ENCODE results near the gene MAP2. TPM values are rescaled to one million over a fixed set of nuclear protein-coding genes. Genes with fewer than 3 reads are reported as not detected.

Gene MAP2
- total and polyA plus RNA-seq, 4 donors, result 0.70 to 4.2 (median 1.9) TPM

DNA sequence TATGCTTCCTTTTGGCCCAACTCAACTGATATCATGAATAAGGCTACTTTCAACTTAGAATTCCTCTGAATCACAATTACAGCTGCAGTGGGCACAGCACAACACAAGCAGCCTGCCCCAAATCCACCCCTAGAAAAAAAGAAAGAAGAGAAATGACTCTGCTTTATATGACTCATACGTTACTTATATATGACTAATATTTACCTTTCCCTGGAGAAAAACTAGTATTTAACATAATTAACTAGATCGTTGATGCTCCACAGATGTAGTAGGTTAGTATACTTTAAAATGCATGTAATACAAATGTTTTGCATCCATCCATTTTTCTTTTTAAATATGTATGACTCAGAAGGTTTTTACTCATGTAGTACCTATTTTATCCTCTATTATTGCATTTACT lies 214.5 kb downstream of the MAP2 start:
- Histone ChIP-seq H3K4me1 (ENCODE audit: control insufficient read depth in 4 of 4, insufficient read depth in 4 of 4, low read length in 3 of 4) (no peaks in the 10 kb centered on the region), H3K36me3 (ENCODE audit: control insufficient read depth in 4 of 4, insufficient read depth in 3 of 4, low read depth in 1 of 4, low read length in 3 of 4) (no peaks in the 10 kb centered on the region), H3K9me3 (ENCODE audit: control insufficient read depth in 4 of 4, low read length in 3 of 4) (no peaks in the 10 kb centered on the region), H3K4me3 (ENCODE audit: low read depth in 1 of 3, low read length in 3 of 3) (no peak overlapping the region), H3K27ac (ENCODE audit: low read depth in 1 of 2, low read length in 2 of 2) (no peak overlapping the region), H3K9ac (ENCODE audit: low read depth in 1 of 2, low read length in 2 of 2) (no peak overlapping the region), H3K27me3 (ENCODE audit: control insufficient read depth in 4 of 4, insufficient read depth in 4 of 4, low read length in 3 of 4) (no peaks in the 10 kb centered on the region)
- DNase-seq (ENCODE audit: low spot score), result no peak
- TF ChIP-seq, protein P1, sequence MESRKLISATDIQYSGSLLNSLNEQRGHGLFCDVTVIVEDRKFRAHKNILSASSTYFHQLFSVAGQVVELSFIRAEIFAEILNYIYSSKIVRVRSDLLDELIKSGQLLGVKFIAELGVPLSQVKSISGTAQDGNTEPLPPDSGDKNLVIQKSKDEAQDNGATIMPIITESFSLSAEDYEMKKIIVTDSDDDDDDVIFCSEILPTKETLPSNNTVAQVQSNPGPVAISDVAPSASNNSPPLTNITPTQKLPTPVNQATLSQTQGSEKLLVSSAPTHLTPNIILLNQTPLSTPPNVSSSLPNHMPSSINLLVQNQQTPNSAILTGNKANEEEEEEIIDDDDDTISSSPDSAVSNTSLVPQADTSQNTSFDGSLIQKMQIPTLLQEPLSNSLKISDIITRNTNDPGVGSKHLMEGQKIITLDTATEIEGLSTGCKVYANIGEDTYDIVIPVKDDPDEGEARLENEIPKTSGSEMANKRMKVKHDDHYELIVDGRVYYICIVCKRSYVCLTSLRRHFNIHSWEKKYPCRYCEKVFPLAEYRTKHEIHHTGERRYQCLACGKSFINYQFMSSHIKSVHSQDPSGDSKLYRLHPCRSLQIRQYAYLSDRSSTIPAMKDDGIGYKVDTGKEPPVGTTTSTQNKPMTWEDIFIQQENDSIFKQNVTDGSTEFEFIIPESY (IDR thresholded peaks at IDR 0.05), result no peak
- TF ChIP-seq, protein P2, sequence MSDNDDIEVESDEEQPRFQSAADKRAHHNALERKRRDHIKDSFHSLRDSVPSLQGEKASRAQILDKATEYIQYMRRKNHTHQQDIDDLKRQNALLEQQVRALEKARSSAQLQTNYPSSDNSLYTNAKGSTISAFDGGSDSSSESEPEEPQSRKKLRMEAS (IDR thresholded peaks at IDR 0.05), result no peak
- no peak for TF ChIP-seq TAF1 (conservative IDR thresholded peaks at IDR 0.05)
- WGBS, result 79% methylated on average over 2 of the region's 2 CpGs

DNA sequence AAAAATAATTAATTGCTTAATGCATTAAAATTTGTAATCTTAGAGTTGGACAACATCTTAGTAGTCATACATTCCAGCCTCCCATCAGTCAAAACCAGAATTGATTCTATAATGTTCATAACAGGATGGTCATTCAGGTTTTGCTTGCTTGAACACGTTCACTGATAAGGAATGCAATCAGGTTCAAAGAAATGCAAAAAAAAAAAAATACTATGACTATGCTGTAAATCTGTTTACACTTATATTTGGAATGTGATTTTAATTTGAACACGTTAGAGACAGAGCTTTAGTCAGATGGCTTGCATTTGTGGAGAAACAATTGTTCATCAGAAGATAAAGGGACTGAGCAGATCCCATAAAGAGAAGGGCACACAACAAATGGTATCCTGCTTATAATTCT lies 216.5 kb downstream of the MAP2 start:
- no peaks in the 10 kb centered on the region for H3K9me3 ChIP-seq (ENCODE audit: control insufficient read depth in 4 of 4, low read length in 3 of 4)
- H3K27me3 ChIP-seq (ENCODE audit: control insufficient read depth in 4 of 4, insufficient read depth in 4 of 4, low read length in 3 of 4), result peaks cover 0 to 3% (median 0%) of the 10 kb centered on the region in 4 donors
- no peak overlapping the region for H3K9ac ChIP-seq (ENCODE audit: low read depth in 1 of 2, low read length in 2 of 2)
- no peaks in the 10 kb centered on the region for H3K4me1 ChIP-seq (ENCODE audit: control insufficient read depth in 4 of 4, insufficient read depth in 4 of 4, low read length in 3 of 4)
- H3K36me3 ChIP-seq (ENCODE audit: control insufficient read depth in 4 of 4, insufficient read depth in 3 of 4, low read depth in 1 of 4, low read length in 3 of 4), result no peaks in the 10 kb centered on the region
- DNase-seq (ENCODE audit: low spot score), result no peak
- WGBS, result 57% methylated on average over 2 of the region's 2 CpGs
- no peak overlapping the region for H3K27ac ChIP-seq (ENCODE audit: low read depth in 1 of 2, low read length in 2 of 2)
- TF ChIP-seq HNF4A (conservative IDR thresholded peaks at IDR 0.05) (no peak), RXRA (IDR thresholded peaks at IDR 0.05) (no peak)
- TF ChIP-seq, protein P3, sequence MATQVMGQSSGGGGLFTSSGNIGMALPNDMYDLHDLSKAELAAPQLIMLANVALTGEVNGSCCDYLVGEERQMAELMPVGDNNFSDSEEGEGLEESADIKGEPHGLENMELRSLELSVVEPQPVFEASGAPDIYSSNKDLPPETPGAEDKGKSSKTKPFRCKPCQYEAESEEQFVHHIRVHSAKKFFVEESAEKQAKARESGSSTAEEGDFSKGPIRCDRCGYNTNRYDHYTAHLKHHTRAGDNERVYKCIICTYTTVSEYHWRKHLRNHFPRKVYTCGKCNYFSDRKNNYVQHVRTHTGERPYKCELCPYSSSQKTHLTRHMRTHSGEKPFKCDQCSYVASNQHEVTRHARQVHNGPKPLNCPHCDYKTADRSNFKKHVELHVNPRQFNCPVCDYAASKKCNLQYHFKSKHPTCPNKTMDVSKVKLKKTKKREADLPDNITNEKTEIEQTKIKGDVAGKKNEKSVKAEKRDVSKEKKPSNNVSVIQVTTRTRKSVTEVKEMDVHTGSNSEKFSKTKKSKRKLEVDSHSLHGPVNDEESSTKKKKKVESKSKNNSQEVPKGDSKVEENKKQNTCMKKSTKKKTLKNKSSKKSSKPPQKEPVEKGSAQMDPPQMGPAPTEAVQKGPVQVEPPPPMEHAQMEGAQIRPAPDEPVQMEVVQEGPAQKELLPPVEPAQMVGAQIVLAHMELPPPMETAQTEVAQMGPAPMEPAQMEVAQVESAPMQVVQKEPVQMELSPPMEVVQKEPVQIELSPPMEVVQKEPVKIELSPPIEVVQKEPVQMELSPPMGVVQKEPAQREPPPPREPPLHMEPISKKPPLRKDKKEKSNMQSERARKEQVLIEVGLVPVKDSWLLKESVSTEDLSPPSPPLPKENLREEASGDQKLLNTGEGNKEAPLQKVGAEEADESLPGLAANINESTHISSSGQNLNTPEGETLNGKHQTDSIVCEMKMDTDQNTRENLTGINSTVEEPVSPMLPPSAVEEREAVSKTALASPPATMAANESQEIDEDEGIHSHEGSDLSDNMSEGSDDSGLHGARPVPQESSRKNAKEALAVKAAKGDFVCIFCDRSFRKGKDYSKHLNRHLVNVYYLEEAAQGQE (IDR thresholded peaks at IDR 0.05), result no peak
- TF ChIP-seq, protein P1 (IDR thresholded peaks at IDR 0.05), result no peak
- TF ChIP-seq, protein P4, sequence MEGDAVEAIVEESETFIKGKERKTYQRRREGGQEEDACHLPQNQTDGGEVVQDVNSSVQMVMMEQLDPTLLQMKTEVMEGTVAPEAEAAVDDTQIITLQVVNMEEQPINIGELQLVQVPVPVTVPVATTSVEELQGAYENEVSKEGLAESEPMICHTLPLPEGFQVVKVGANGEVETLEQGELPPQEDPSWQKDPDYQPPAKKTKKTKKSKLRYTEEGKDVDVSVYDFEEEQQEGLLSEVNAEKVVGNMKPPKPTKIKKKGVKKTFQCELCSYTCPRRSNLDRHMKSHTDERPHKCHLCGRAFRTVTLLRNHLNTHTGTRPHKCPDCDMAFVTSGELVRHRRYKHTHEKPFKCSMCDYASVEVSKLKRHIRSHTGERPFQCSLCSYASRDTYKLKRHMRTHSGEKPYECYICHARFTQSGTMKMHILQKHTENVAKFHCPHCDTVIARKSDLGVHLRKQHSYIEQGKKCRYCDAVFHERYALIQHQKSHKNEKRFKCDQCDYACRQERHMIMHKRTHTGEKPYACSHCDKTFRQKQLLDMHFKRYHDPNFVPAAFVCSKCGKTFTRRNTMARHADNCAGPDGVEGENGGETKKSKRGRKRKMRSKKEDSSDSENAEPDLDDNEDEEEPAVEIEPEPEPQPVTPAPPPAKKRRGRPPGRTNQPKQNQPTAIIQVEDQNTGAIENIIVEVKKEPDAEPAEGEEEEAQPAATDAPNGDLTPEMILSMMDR (IDR thresholded peaks at IDR 0.05; ENCODE audit: low read depth, low read length, missing input control), result no peak
- H3K4me3 ChIP-seq (ENCODE audit: low read depth in 1 of 3, low read length in 3 of 3), result no peak overlapping the region

All from liver (tissue), 9 donors.